Activated T-cell treated with anti-CD3 and anti-CD28 coated beads, Interleukin-2, amount 50 U/mL, for 72 hours (primary cell): ENCODE results near the gene PIK3CG. TPM values are rescaled to one million over a fixed set of nuclear protein-coding genes. Genes with fewer than 3 reads are reported as not detected.
"Not testable (repeated sequence)": the region's sequence is repeated elsewhere in the genome, so short reads cannot be mapped to it uniquely, and the experiment has no call there.

Source experiments
- ATAC-seq, 2 donors: fragments of 150-1000 bp; cut with Tn5 transposase; replicated peaks in 1 of 2; 2 replicates each; pipeline ENCODE4 v1.10.0; 2021; ENCODE audit warnings: moderate library complexity in 2 of 2, mild to moderate bottlenecking in 1 of 2
- DNase-seq, 2 donors: peaks; one replicate each; pipeline ENCODE4 v3.0.0; 2021 to 2022; ENCODE audit warnings: mixed read lengths in 1 of 2
- H3K27ac Mint-ChIP-seq: one replicate; pipeline ENCODE4 v1.8.0; 2022; ENCODE audit warnings: mild to moderate bottlenecking, moderate library complexity, mixed read lengths
- H3K27me3 Mint-ChIP-seq: one replicate; pipeline ENCODE4 v1.8.0; 2022; ENCODE audit warnings: low read depth, mixed read lengths
- H3K36me3 Mint-ChIP-seq, 2 donors: one replicate each; pipeline ENCODE4 v1.8.0; 2022; ENCODE audit warnings: mixed read lengths in 2 of 2, mild to moderate bottlenecking in 1 of 2; ENCODE audit not compliant: insufficient read depth in 2 of 2
- H3K4me1 Mint-ChIP-seq: one replicate; pipeline ENCODE4 v1.8.0; 2022; ENCODE audit warnings: low read depth, mixed read lengths
- H3K4me3 Mint-ChIP-seq, 2 donors: one replicate each; pipeline ENCODE4 v1.8.0; 2022; ENCODE audit warnings: mild to moderate bottlenecking in 2 of 2, mixed read lengths in 2 of 2, moderate library complexity in 2 of 2
- H3K9me3 Mint-ChIP-seq, 2 donors: one replicate each; pipeline ENCODE4 v1.8.0; 2022; ENCODE audit warnings: mixed read lengths in 2 of 2
- total RNA-seq, 2 donors: library from RNA; stranded (reverse); gene quantifications; one replicate each; pipeline ENCODE4 v1.2.3, GENCODE V29; 2022

PIK3CG gene
- total RNA-seq, 2 donors from 2014 or later, result 10.2 to 18.7 TPM

DNA sequence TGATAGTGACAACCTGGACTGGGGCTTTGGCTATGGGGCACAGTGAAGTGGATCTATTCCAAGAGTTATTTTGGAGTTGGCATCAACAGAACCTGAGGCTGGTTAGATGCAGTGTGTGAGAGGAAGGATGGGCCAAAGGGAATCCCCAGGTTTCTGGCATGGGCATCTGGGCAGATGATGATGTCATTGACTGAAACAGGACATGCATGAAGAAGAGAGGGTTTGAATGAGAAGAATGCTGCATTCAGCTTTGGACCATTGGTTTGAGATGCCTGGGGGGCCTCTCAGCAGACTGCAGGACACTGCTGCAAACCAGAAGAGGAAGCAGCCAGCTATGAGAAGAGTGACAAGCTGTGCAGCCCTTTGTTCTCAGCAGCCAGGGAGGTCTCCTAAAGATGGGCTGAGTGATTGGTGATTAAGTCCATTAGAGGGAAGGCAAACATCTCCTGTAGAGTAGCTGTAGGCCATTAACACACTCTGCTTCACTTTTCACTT is 23.1 kb upstream of the PIK3CG start:
- ATAC-seq (no peak), DNase-seq (no peak)
- Mint-ChIP-seq H3K27ac (no peak overlapping the region), H3K4me3 (no peak overlapping the region), H3K9me3 (no peaks in the 10 kb centered on the region), H3K36me3 (no peaks in the 10 kb centered on the region), H3K4me1 (no peaks in the 10 kb centered on the region), H3K27me3 (no peaks in the 10 kb centered on the region)

DNA sequence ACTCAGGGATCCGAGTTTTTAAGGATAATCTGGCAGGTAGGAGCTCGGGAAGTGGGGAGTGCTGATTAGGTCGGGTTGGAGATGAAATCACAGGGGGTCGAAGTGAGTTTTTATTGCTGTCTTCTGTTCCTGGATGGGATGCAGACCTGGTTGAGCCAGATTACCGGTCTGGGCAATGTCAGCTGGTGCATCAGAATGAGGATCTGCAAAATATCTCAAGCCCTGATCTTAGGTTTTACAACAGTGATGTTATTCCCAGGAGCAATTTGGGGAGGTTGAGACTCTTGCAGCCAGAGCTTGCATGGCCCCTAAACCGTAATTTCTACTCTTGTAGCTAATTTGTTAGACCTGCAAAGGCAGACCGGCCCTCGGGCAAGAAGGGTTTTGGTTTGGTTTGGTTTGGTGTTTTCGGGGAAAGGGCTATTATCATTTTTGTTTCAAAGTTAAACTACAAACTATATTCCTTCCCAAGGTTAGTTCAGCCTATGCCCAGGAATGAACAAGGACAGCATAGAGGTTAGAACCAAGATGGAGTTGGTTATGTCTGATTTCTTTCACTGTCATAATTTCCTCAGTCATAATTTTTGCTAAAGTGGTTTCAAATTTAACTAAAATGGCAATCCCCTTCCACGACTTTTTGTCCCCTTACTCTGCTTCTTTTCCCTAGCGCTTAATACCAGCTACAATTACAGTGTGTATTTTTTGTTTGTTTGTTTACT is 20.6 kb upstream of the PIK3CG start:
- no peaks in the 10 kb centered on the region for H3K27me3 Mint-ChIP-seq
- peaks cover 0 to 2% of the 10 kb centered on the region in 2 donors for H3K9me3 Mint-ChIP-seq
- peaks cover 0 to 2% of the 10 kb centered on the region in 2 donors for H3K36me3 Mint-ChIP-seq
- no peak for ATAC-seq
- DNase-seq, result no peak
- H3K4me1 Mint-ChIP-seq, result no peaks in the 10 kb centered on the region
- no peak overlapping the region for H3K27ac Mint-ChIP-seq
- no peak overlapping the region for H3K4me3 Mint-ChIP-seq

GRCh38 chr7:106848049-106848448 is 17.0 kb upstream of the PIK3CG start:
- H3K4me3 Mint-ChIP-seq, result no peak overlapping the region
- H3K27me3 Mint-ChIP-seq, result peaks cover 5% of the 10 kb centered on the region
- no peaks in the 10 kb centered on the region for H3K4me1 Mint-ChIP-seq
- peaks cover 5 to 12% of the 10 kb centered on the region in 2 donors for H3K36me3 Mint-ChIP-seq
- DNase-seq (no peak), ATAC-seq (no peak)
- H3K27ac Mint-ChIP-seq, result no peak overlapping the region
- peaks cover 4 to 5% of the 10 kb centered on the region in 2 donors for H3K9me3 Mint-ChIP-seq

- ATAC-seq (no peak), DNase-seq (no peak)
- Mint-ChIP-seq H3K4me1 (peaks cover 6% of the 10 kb centered on the region), H3K36me3 (peaks cover 5 to 12% of the 10 kb centered on the region in 2 donors), H3K27me3 (peaks cover 5% of the 10 kb centered on the region), H3K27ac (no peak overlapping the region), H3K9me3 (peaks cover 4 to 5% of the 10 kb centered on the region in 2 donors), H3K4me3 (no peak overlapping the region)
Measured at GRCh38 chr7:106848851-106849442, 16.1 kb upstream of the PIK3CG start.

DNA sequence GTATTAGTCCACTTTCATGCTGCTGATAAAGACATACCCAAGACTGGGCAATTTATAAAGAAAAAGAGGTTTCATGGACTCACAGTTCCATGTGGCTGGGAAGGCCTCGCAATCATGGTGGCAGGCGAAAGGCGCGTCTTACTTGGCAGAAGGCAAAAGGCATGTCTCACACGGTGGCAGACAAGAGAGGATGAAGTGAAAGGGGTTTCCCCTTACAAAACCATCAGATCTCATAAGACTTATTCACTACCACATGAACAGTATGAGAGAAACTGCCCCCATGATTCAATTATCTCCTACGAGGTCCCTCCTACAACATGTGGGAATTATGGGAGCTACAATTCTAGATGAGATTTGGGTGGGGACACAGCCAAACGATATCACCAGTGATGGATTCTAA is 13.4 kb upstream of the PIK3CG start:
- H3K27ac Mint-ChIP-seq, H3K27me3 Mint-ChIP-seq, H3K9me3 Mint-ChIP-seq, ATAC-seq, H3K4me3 Mint-ChIP-seq, DNase-seq: not testable (repeated sequence)
- peaks cover 18% of the 10 kb centered on the region for H3K4me1 Mint-ChIP-seq
- peaks cover 5 to 12% of the 10 kb centered on the region in 2 donors for H3K36me3 Mint-ChIP-seq

DNA sequence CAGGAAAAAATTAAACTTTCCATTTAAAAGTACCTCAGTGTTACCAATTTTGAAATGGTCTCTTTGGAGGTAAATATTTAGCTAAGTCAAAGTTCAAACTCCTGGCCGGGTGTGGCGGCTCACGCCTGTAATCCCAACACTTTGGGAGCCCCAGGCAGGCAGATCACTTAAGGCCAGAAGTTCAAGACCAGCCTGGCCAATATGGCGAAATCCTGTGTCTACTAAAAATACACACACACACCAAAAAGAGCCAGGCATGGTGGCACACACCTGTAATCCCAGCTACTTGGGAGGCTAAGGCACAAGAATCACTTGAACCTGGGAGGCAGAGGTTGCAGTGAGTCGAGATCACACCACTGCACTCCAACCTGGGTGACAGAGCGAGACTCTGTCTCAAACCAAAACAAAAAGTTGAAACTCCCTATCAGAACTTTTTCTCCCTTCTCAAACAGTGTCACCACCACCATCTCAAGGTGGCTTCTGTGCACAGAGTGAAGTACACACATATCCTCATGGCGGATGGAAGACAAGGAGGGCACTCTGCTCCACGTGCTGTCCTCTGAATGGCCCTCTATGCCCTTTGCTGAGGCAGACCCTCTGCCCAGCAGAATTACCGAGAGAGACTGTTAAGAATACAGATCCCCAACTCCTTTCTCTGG is 11.7 kb upstream of the PIK3CG start:
- Mint-ChIP-seq H3K4me1 (peaks cover 18% of the 10 kb centered on the region), H3K4me3 (no peak overlapping the region), H3K27me3 (peaks cover 5% of the 10 kb centered on the region), H3K36me3 (peaks cover 3 to 14% of the 10 kb centered on the region in 2 donors), H3K9me3 (peaks cover 3 to 5% of the 10 kb centered on the region in 2 donors), H3K27ac (no peak overlapping the region)
- DNase-seq (no peak), ATAC-seq (peak in 1 of 2 donors; percentile 25)

DNA sequence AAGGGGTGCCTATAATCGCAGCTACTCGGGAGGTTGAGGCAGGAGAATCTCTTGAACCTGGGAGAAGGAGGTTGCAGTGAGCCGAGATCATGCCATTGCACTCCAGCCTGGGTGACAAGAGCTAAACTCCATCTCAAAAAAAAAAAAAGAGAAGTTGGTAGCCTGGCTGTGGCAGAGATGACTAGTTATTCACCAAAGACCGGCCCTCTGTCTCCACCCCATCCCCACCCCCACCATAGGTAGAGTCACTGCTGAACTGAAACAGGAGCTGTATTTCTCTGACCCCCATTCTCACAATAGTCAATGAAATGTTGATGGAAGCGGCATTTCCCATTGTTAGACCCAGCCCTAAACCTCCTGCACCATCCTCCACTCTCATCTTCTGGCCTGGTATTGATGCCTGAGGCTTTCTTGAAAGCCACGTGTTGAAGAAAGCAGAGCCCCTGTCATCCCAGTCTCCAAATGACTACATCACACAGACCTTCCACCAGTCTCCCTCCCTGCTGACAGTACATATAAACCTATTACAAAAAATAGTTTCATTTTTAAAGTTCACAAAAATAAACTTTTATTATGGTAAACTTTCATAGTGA is 9.4 kb upstream of the PIK3CG start:
- Mint-ChIP-seq H3K9me3 (peaks cover 2 to 3% of the 10 kb centered on the region in 2 donors), H3K27ac (no peak overlapping the region), H3K27me3 (peaks cover 5% of the 10 kb centered on the region), H3K4me3 (no peak overlapping the region), H3K36me3 (peaks cover 3 to 14% of the 10 kb centered on the region in 2 donors), H3K4me1 (peaks cover 22% of the 10 kb centered on the region)
- ATAC-seq (peak; percentile 90), DNase-seq (no peak)

GRCh38 chr7:106858618-106859532 is 6.2 kb upstream of the PIK3CG start:
- H3K27ac Mint-ChIP-seq, result no peak overlapping the region
- H3K36me3 Mint-ChIP-seq, result peaks cover 0 to 4% of the 10 kb centered on the region in 2 donors
- no peak for ATAC-seq

GRCh38 chr7:106862317-106863089 is 2.6 kb upstream of the PIK3CG start:
- Mint-ChIP-seq H3K4me1 (peaks cover 63% of the 10 kb centered on the region), H3K27ac (peak overlapping the region; percentile 58), H3K36me3 (peaks cover 0 to 4% of the 10 kb centered on the region in 2 donors), H3K4me3 (peak overlapping the region; percentile 2 to 25), H3K27me3 (no peaks in the 10 kb centered on the region), H3K9me3 (peaks cover 0 to 3% of the 10 kb centered on the region in 2 donors)
- ATAC-seq, result no peak
- no peak for DNase-seq

More at GRCh38 chr7:106858618-106859532, 6.2 kb upstream of the PIK3CG start:
- Mint-ChIP-seq H3K27me3 (no peaks in the 10 kb centered on the region), H3K4me3 (no peak overlapping the region), H3K4me1 (peaks cover 39% of the 10 kb centered on the region), H3K9me3 (peaks cover 0 to 3% of the 10 kb centered on the region in 2 donors)
- DNase-seq, result no peak

GRCh38 chr7:106863274-106863997 is 1.6 kb upstream of the PIK3CG start:
- H3K36me3 Mint-ChIP-seq, result peaks cover 5 to 7% of the 10 kb centered on the region in 2 donors
- peak overlapping the region; percentile 31 for H3K27ac Mint-ChIP-seq
- ATAC-seq (no peak), DNase-seq (no peak)
- H3K9me3 Mint-ChIP-seq, result peaks cover 0 to 3% of the 10 kb centered on the region in 2 donors
- H3K27me3 Mint-ChIP-seq, result no peaks in the 10 kb centered on the region
- peaks cover 70% of the 10 kb centered on the region for H3K4me1 Mint-ChIP-seq
- H3K4me3 Mint-ChIP-seq, result no peak overlapping the region
